K562 (cell line): Measurements from ENCODE around the gene RTP5. TPM values are rescaled to one million over a fixed set of nuclear protein-coding genes. Genes with fewer than 3 reads are reported as not detected.

Experiments used
- ATF7 ChIP-seq: fragments of 450-650 bp; IDR thresholded peaks from 2 replicates; pipeline ENCODE4 v1.7.1; 2014; ENCODE audit warnings: mild to moderate bottlenecking, moderate library complexity
- C11orf30 ChIP-seq: fragments of 450-650 bp; IDR thresholded peaks from 2 replicates; pipeline ENCODE4 v1.6.1; 2016; ENCODE audit warnings: low read depth, mild to moderate bottlenecking
- FOS ChIP-seq: IDR thresholded peaks from 3 replicates; pipeline ENCODE4 v1.6.1; 2011; ENCODE audit not compliant: insufficient read length; ENCODE audit errors: extremely low read depth
- GTF2E2 ChIP-seq: fragments of 200-800 bp; sonication (Bioruptor generic); IDR thresholded peaks from 2 replicates; pipeline ENCODE4 v1.6.1; 2016; ENCODE audit warnings: missing genetic modification characterization, missing compliant biosample characterization
- LARP7 ChIP-seq: fragments of 450-650 bp; IDR thresholded peaks from 2 replicates; pipeline ENCODE4 v1.6.1; 2016
- MAFK ChIP-seq: IDR thresholded peaks from 2 replicates; pipeline ENCODE4 v1.6.1; 2011; ENCODE audit warnings: low read length, improper control_type of control experiment
- MAZ ChIP-seq, 2 experiments: fragments of 450-650 bp in 1 of 2; sonication (generic) in 1 of 2; formaldehyde crosslinking; IDR thresholded peaks in 1 of 2; conservative IDR thresholded peaks in 1 of 2; 2 replicates each; pipeline versions ENCODE4 v1.4.0 to v1.5.0; 2020; ENCODE audit warnings: mild to moderate bottlenecking in 1 of 2, missing genetic modification reagents in 1 of 2
- MEIS2 ChIP-seq: fragments of 450-650 bp; IDR thresholded peaks from 2 replicates; pipeline ENCODE4 v1.6.1; 2014; ENCODE audit warnings: mild to moderate bottlenecking; ENCODE audit not compliant: partially characterized antibody
- NONO ChIP-seq, 2 experiments: fragments of 200-400 bp in 1 of 2; fragments of 450-650 bp in 1 of 2; formaldehyde crosslinking in 1 of 2; IDR thresholded peaks; 2 replicates each; pipeline ENCODE4 v1.6.1; 2017; ENCODE audit warnings: low read depth in 2 of 2, mild to moderate bottlenecking in 2 of 2, moderate library complexity in 2 of 2, low read length in 1 of 2
- PRPF4 ChIP-seq: fragments of 200-400 bp; formaldehyde crosslinking; IDR thresholded peaks from one replicate; pipeline ENCODE4 v1.6.1; 2017; ENCODE audit warnings: low read length, low read depth, mild to moderate bottlenecking; ENCODE audit not compliant: insufficient read depth, poor library complexity, severe bottlenecking
- PTRF ChIP-seq: fragments of 450-650 bp; IDR thresholded peaks from 2 replicates; pipeline ENCODE4 v1.6.1; 2016; ENCODE audit warnings: mild to moderate bottlenecking, missing genetic modification characterization, missing compliant biosample characterization
- SMARCB1 ChIP-seq: IDR thresholded peaks from 2 replicates; pipeline ENCODE4 v1.6.1; 2011; ENCODE audit warnings: improper control_type of control experiment, low read depth; ENCODE audit not compliant: insufficient read length
- SOX6 ChIP-seq: fragments of 450-650 bp; IDR thresholded peaks from 2 replicates; pipeline ENCODE4 v1.6.1; 2014; ENCODE audit warnings: mild to moderate bottlenecking
- TBP ChIP-seq: optimal IDR thresholded peaks from 2 replicates; pipeline ENCODE3; 2011; ENCODE audit warnings: low read depth, low read length, improper control_type of control experiment
- ZBTB8A ChIP-seq: fragments of 450-650 bp; IDR thresholded peaks from 2 replicates; pipeline ENCODE4 v1.6.1; 2018; ENCODE audit warnings: mild to moderate bottlenecking, moderate library complexity; ENCODE audit not compliant: partially characterized antibody
- ZC3H4 ChIP-seq: sonication (generic); formaldehyde crosslinking; IDR thresholded peaks from 2 replicates; pipeline ENCODE4 v1.9.0; 2021; ENCODE audit warnings: missing genetic modification reagents, borderline replicate concordance
- ZC3H8 ChIP-seq: fragments of 450-650 bp; IDR thresholded peaks from 2 replicates; pipeline ENCODE4 v1.6.1; 2017
- ZNF133 ChIP-seq: fragments of 250-450 bp; sonication (Bioruptor Pico); IDR thresholded peaks from 2 replicates; pipeline ENCODE4 v1.4.0; 2020; ENCODE audit warnings: mild to moderate bottlenecking
- ZNF146 ChIP-seq: IDR thresholded peaks from one replicate; pipeline ENCODE4 v1.6.1; 2018; ENCODE audit warnings: missing compliant biosample characterization; ENCODE audit not compliant: unreplicated experiment
- ZNF239 ChIP-seq: fragments of 250-450 bp; sonication (Bioruptor Pico); IDR thresholded peaks from 2 replicates; pipeline ENCODE4 v1.4.0; 2020; ENCODE audit warnings: mild to moderate bottlenecking
- ZNF274 ChIP-seq: IDR thresholded peaks from 2 replicates; pipeline ENCODE4 v1.6.1; 2011; ENCODE audit warnings: low read depth, mild to moderate bottlenecking, low read length, moderate library complexity, borderline replicate concordance
- ZNF41 ChIP-seq: fragments of 250-450 bp; sonication (Bioruptor Pico); conservative IDR thresholded peaks from 2 replicates; pipeline ENCODE4 v1.4.0; 2020; ENCODE audit warnings: mild to moderate bottlenecking
- polyA plus RNA-seq, 8 experiments: library from polyadenylated mRNA; depleted of rRNA in 4 of 8; stranded (reverse) in 5 of 8; unstranded in 3 of 8; fragments of >200 nt; fragmentation: Nextera tagmentation in 2 of 8; fragmentation: Illumina TruSeq in 1 of 8; extraction: Ambion mirVana in 2 of 8; extraction: Trizol in 1 of 8; gene quantifications; 2 replicates each; pipeline versions ENCODE4 v1.2.1 to v1.2.3, GENCODE V29; 2011 to 2014; ENCODE audit warnings: inconsistent platforms in 1 of 8, missing spikeins in 1 of 8
- total RNA-seq, 7 experiments: library from RNA; depleted of rRNA in 6 of 7; stranded (reverse); fragments of >200 nt in 6 of 7; fragmentation: Illumina TruSeq in 2 of 7; extraction: Trizol in 2 of 7; gene quantifications; 2 replicates each; pipeline versions ENCODE4 v1.2.1 to v1.2.3, GENCODE V29; 2011 to 2021; ENCODE audit warnings: low replicate concordance in 1 of 7
- TF ChIP-seq, protein P1 (sequence below): IDR thresholded peaks from 2 replicates; pipeline ENCODE4 v1.6.1; 2011; ENCODE audit warnings: borderline replicate concordance, low read depth, mild to moderate bottlenecking, moderate library complexity, low read length; ENCODE audit not compliant: insufficient read depth, poor library complexity, severe bottlenecking
- TF ChIP-seq, protein P2 (sequence below): sonication (generic); formaldehyde crosslinking; IDR thresholded peaks from 2 replicates; pipeline ENCODE4 v1.5.0; 2020; ENCODE audit warnings: missing genetic modification reagents
- TF ChIP-seq, protein P3 (sequence below): fragments of 450-650 bp; formaldehyde crosslinking; IDR thresholded peaks from 2 replicates; pipeline ENCODE4 v1.4.0; 2022; ENCODE audit warnings: mild to moderate bottlenecking, moderate library complexity

The RTP5 gene
- total and polyA plus RNA-seq, 9 of the 15 experiments (the other 6 are each of a cell fraction or from before 2014, with no cell fraction given), result not detected

DNA sequence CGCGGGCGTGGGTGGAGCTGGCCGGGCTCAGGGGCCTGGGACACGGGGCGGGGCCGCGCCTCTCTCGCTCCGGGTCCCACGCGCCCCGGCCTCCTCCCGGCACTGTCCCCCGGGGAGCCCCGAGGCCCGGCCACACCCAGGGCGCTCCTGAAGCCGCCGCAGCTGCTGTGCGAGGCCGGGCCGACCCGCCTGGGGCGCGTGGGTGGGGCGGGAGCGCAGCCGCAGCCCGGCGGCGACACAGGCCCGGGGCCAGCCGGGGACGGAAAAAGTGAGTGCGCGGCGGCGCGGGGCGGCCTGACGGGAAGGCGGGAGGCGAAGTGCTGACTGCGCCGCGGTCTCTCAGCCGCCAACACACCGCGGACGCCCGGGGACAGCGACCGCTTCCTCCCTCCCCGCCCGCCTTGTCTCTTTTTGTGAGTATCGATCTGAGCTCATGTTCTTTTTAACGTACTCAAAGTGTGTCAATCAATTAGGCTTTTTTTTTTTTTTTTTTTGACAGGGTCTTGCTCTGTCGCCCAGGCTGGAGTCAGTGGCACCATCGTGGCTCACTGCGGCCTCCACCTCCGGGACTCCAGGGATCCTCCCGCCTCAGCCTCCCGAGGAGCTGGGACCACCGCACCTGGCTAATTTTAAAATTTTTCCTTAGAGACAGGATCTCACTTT is 25.3 kb upstream of the RTP5 start (continued):
- TF ChIP-seq ZC3H4 (CRISPR knock-in tag), result no peak
- TF ChIP-seq FOS, result no peak
- TF ChIP-seq ZNF274, result no peak
- TF ChIP-seq ZNF133 (CRISPR knock-in tag), result no peak
- peak; percentile 14 to 77; a peak in 2 of 4 replicates for TF ChIP-seq MAZ (CRISPR knock-in tag; conservative IDR thresholded peaks at IDR 0.05 in 1 of 2, IDR thresholded peaks at IDR 0.05 in 1 of 2)
- TF ChIP-seq TBP, result peak; percentile 46
- TF ChIP-seq ATF7, result peak; percentile 46; the same call in 1 of the 2 replicates
- peak; percentile 17 for TF ChIP-seq MEIS2
- TF ChIP-seq NONO (IDR thresholded peaks at IDR 0.05; ENCODE audit: low read depth in 2 of 2, low read length in 1 of 2), result peak in 1 of 2 experiments; percentile 69; a peak in 1 of 4 replicates
- no peak for TF ChIP-seq ZNF239 (CRISPR knock-in tag)
- TF ChIP-seq, protein P1, sequence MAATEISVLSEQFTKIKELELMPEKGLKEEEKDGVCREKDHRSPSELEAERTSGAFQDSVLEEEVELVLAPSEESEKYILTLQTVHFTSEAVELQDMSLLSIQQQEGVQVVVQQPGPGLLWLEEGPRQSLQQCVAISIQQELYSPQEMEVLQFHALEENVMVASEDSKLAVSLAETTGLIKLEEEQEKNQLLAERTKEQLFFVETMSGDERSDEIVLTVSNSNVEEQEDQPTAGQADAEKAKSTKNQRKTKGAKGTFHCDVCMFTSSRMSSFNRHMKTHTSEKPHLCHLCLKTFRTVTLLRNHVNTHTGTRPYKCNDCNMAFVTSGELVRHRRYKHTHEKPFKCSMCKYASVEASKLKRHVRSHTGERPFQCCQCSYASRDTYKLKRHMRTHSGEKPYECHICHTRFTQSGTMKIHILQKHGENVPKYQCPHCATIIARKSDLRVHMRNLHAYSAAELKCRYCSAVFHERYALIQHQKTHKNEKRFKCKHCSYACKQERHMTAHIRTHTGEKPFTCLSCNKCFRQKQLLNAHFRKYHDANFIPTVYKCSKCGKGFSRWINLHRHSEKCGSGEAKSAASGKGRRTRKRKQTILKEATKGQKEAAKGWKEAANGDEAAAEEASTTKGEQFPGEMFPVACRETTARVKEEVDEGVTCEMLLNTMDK, result peak; percentile 56
- TF ChIP-seq ZNF146, result no peak
- TF ChIP-seq ZBTB8A, result no peak
- TF ChIP-seq, protein P2, sequence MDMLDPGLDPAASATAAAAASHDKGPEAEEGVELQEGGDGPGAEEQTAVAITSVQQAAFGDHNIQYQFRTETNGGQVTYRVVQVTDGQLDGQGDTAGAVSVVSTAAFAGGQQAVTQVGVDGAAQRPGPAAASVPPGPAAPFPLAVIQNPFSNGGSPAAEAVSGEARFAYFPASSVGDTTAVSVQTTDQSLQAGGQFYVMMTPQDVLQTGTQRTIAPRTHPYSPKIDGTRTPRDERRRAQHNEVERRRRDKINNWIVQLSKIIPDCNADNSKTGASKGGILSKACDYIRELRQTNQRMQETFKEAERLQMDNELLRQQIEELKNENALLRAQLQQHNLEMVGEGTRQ (CRISPR knock-in tag), result no peak
- TF ChIP-seq PTRF (tag), result no peak
- TF ChIP-seq GTF2E2 (tag), result no peak
- TF ChIP-seq MAFK, result 0 out of 2 replicates have a peak, but pooled peaks have one; percentile 8
- no peak for TF ChIP-seq SOX6
- no peak for TF ChIP-seq C11orf30
- no peak for TF ChIP-seq ZNF41 (CRISPR knock-in tag)
- TF ChIP-seq, protein P3, sequence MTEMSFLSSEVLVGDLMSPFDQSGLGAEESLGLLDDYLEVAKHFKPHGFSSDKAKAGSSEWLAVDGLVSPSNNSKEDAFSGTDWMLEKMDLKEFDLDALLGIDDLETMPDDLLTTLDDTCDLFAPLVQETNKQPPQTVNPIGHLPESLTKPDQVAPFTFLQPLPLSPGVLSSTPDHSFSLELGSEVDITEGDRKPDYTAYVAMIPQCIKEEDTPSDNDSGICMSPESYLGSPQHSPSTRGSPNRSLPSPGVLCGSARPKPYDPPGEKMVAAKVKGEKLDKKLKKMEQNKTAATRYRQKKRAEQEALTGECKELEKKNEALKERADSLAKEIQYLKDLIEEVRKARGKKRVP, result no peak
- no peak for TF ChIP-seq LARP7
- no peak for TF ChIP-seq SMARCB1
- no peak for TF ChIP-seq PRPF4
- TF ChIP-seq ZC3H8, result no peak
